Activated CD4-positive, alpha-beta memory T cell treated with anti-CD3 and anti-CD28 coated beads, Interleukin-2, amount 10 ng/mL, durations not matched to agents 7 days and 5 days (primary cell): ENCODE results near the gene SMIM36. TPM values are rescaled to one million over a fixed set of nuclear protein-coding genes. Genes with fewer than 3 reads are reported as not detected.
"Not testable (repeated sequence)": the region's sequence is repeated elsewhere in the genome, so short reads cannot be mapped to it uniquely, and the experiment has no call there.

Experiments
- CTCF ChIA-PET: fragments of 350-600 bp; sonication (Branson Sonifier 250); formaldehyde crosslinking; loops from one replicate; lab custom pipeline; 2021; ENCODE audit warnings: antibody characterized with exemption, inconsistent platforms; lab: Charles Lee
- POLR2A ChIA-PET: fragments of 350-600 bp; sonication (Branson Sonifier 250); formaldehyde crosslinking; loops from one replicate; lab custom pipeline; 2021; ENCODE audit warnings: antibody characterized with exemption; lab: Charles Lee
- DNase-seq: peaks from one replicate; pipeline ENCODE4 v3.0.0-alpha.2; 2020
- H3K27ac Mint-ChIP-seq: one replicate; pipeline ENCODE4 v1.8.0; 2021; ENCODE audit warnings: mild to moderate bottlenecking, mixed read lengths
- H3K27me3 Mint-ChIP-seq: one replicate; pipeline ENCODE4 v1.8.0; 2021; ENCODE audit warnings: mixed read lengths
- H3K36me3 Mint-ChIP-seq: one replicate; pipeline ENCODE4 v1.8.0; 2021; ENCODE audit warnings: low read depth, mixed read lengths
- H3K4me1 Mint-ChIP-seq: one replicate; pipeline ENCODE4 v1.8.0; 2021; ENCODE audit warnings: mixed read lengths
- H3K4me3 Mint-ChIP-seq: one replicate; pipeline ENCODE4 v1.8.0; 2021; ENCODE audit warnings: mild to moderate bottlenecking, mixed read lengths
- H3K9me3 Mint-ChIP-seq: one replicate; pipeline ENCODE4 v1.8.0; 2021; ENCODE audit warnings: mixed read lengths
- total RNA-seq, 2 experiments: library from RNA; stranded (reverse); gene quantifications; one replicate each; pipeline ENCODE4 v1.2.3, GENCODE V29; 2021

SMIM36 gene
- total RNA-seq, 2 experiments from 2014 or later: not detected

- H3K27me3 Mint-ChIP-seq: peaks cover 8% of the 10 kb centered on the region
- no peaks in the 10 kb centered on the region for H3K9me3 Mint-ChIP-seq
- no peak overlapping the region for H3K4me3 Mint-ChIP-seq
- H3K27ac Mint-ChIP-seq: no peak overlapping the region
- POLR2A ChIA-PET: interaction anchor here (1.2 kb wide), 1 partner anchor 10 kb away, joined by 3 read pairs; no protein-coding TSS in a partner anchor
- peaks cover 28% of the 10 kb centered on the region for H3K4me1 Mint-ChIP-seq
- no peaks in the 10 kb centered on the region for H3K36me3 Mint-ChIP-seq
- CTCF ChIA-PET: interaction anchor here (1.1 kb wide), 1 partner anchor 81 kb away, joined by 3 read pairs; no protein-coding TSS in a partner anchor
- no peak for DNase-seq
These were observed 78.1 kb downstream of the SMIM36 start for GRCh38 chr17:55433029-55433628.

- no peak for DNase-seq
- Mint-ChIP-seq H3K4me1 (peaks cover 27% of the 10 kb centered on the region), H3K27ac (no peak overlapping the region), H3K9me3 (no peaks in the 10 kb centered on the region), H3K36me3 (no peaks in the 10 kb centered on the region), H3K4me3 (no peak overlapping the region), H3K27me3 (peaks cover 10% of the 10 kb centered on the region)
- ChIA-PET CTCF (interaction anchor here (1.1 kb wide), 1 partner anchor 82 kb away, joined by 3 read pairs; no protein-coding TSS in a partner anchor), POLR2A (interaction anchor here (1.2 kb wide), 1 partner anchor 11 kb away, joined by 3 read pairs; no protein-coding TSS in a partner anchor)
These were observed 78.8 kb downstream of the SMIM36 start for GRCh38 chr17:55432358-55433028.

GRCh38 chr17:55431914-55432313, 79.3 kb downstream of the SMIM36 start:
- H3K9me3 Mint-ChIP-seq, H3K36me3 Mint-ChIP-seq, CTCF ChIA-PET, H3K4me3 Mint-ChIP-seq, DNase-seq, H3K27ac Mint-ChIP-seq: not testable (repeated sequence)
- H3K27me3 Mint-ChIP-seq: peaks cover 13% of the 10 kb centered on the region
- POLR2A ChIA-PET: interaction anchor here (1.2 kb wide), 2 partner anchors 11 to 12 kb away, joined by 3 read pairs; no protein-coding TSS in a partner anchor
- peaks cover 24% of the 10 kb centered on the region for H3K4me1 Mint-ChIP-seq

- Mint-ChIP-seq H3K27ac (no peak overlapping the region), H3K36me3 (no peaks in the 10 kb centered on the region), H3K4me1 (peaks cover 18% of the 10 kb centered on the region), H3K4me3 (no peak overlapping the region), H3K9me3 (no peaks in the 10 kb centered on the region), H3K27me3 (peaks cover 19% of the 10 kb centered on the region)
- ChIA-PET CTCF (no interaction called here), POLR2A (interaction anchor here (1.2 kb wide), 1 partner anchor 11 kb away, joined by 3 read pairs; no protein-coding TSS in a partner anchor)
- no peak for DNase-seq
These were observed 80.5 kb downstream of the SMIM36 start for GRCh38 chr17:55430541-55431288.

GRCh38 chr17:55427587-55427882, 83.7 kb downstream of the SMIM36 start:
- ChIA-PET POLR2A (no interaction called here), CTCF (no interaction called here)
- H3K36me3 Mint-ChIP-seq: no peaks in the 10 kb centered on the region
- H3K27ac Mint-ChIP-seq: no peak overlapping the region
- H3K4me1 Mint-ChIP-seq: peaks cover 9% of the 10 kb centered on the region
- no peak overlapping the region for H3K4me3 Mint-ChIP-seq
- peaks cover 42% of the 10 kb centered on the region for H3K27me3 Mint-ChIP-seq
- H3K9me3 Mint-ChIP-seq: no peaks in the 10 kb centered on the region
- no peak for DNase-seq

- POLR2A ChIA-PET: no interaction called here
- H3K27me3 Mint-ChIP-seq: peaks cover 44% of the 10 kb centered on the region
- H3K4me3 Mint-ChIP-seq: no peak overlapping the region
- no peak for DNase-seq
- CTCF ChIA-PET: no interaction called here
- H3K9me3 Mint-ChIP-seq: no peaks in the 10 kb centered on the region
- H3K36me3 Mint-ChIP-seq: no peaks in the 10 kb centered on the region
- H3K4me1 Mint-ChIP-seq: peaks cover 8% of the 10 kb centered on the region
- H3K27ac Mint-ChIP-seq: no peak overlapping the region
These were observed 84.2 kb downstream of the SMIM36 start for GRCh38 chr17:55426851-55427586.

GRCh38 chr17:55424893-55425540, 86.2 kb downstream of the SMIM36 start:
- H3K4me1 Mint-ChIP-seq: peaks cover 10% of the 10 kb centered on the region
- no peaks in the 10 kb centered on the region for H3K9me3 Mint-ChIP-seq
- H3K27me3 Mint-ChIP-seq: peaks cover 45% of the 10 kb centered on the region
- H3K27ac Mint-ChIP-seq: no peak overlapping the region
- H3K4me3 Mint-ChIP-seq: no peak overlapping the region
- no peak for DNase-seq
- CTCF ChIA-PET: no interaction called here
- POLR2A ChIA-PET: no interaction called here
- H3K36me3 Mint-ChIP-seq: peaks cover 7% of the 10 kb centered on the region

GRCh38 chr17:55423535-55423934, 87.7 kb downstream of the SMIM36 start:
- CTCF ChIA-PET: no interaction called here
- Mint-ChIP-seq H3K27ac (no peak overlapping the region), H3K4me3 (no peak overlapping the region), H3K36me3 (peaks cover 21% of the 10 kb centered on the region), H3K4me1 (peaks cover 25% of the 10 kb centered on the region), H3K9me3 (no peaks in the 10 kb centered on the region), H3K27me3 (peaks cover 41% of the 10 kb centered on the region)
- no peak for DNase-seq
- POLR2A ChIA-PET: no interaction called here

GRCh38 chr17:55422828-55423164, 88.5 kb downstream of the SMIM36 start:
- peaks cover 25% of the 10 kb centered on the region for H3K36me3 Mint-ChIP-seq
- CTCF ChIA-PET, H3K4me3 Mint-ChIP-seq: not testable (repeated sequence)

GRCh38 chr17:55421179-55421934, 89.9 kb downstream of the SMIM36 start, which contains the start of gene MMD:
Gene MMD, minus strand, starts transcription at chr17:55421835. Its CDS starts 140 bp downstream, at chr17:55421695.
- peaks cover 44% of the 10 kb centered on the region for H3K4me1 Mint-ChIP-seq
- H3K9me3 Mint-ChIP-seq: no peaks in the 10 kb centered on the region
- peak; percentile 31 for DNase-seq

More at GRCh38 chr17:55422828-55423164, 88.5 kb downstream of the SMIM36 start:
- DNase-seq, H3K27ac Mint-ChIP-seq, H3K9me3 Mint-ChIP-seq, POLR2A ChIA-PET: not testable (repeated sequence)
- peaks cover 36% of the 10 kb centered on the region for H3K27me3 Mint-ChIP-seq
- peaks cover 30% of the 10 kb centered on the region for H3K4me1 Mint-ChIP-seq

GRCh38 chr17:55420776-55421178, 90.5 kb downstream of the SMIM36 start:
- peak; percentile 55 for DNase-seq
- CTCF ChIA-PET: interaction anchor here (1.0 kb wide), 1 partner anchor 94 kb away, joined by 4 read pairs; no protein-coding TSS in a partner anchor
- POLR2A ChIA-PET: interaction anchor here (0.8 to 2.5 kb wide), 12 partner anchors 11 to 1557 kb away, joined by 3 to 15 read pairs (median 6); partner anchors contain the start of genes COX11, SCPEP1 and STXBP4
- H3K27me3 Mint-ChIP-seq: peaks cover 26% of the 10 kb centered on the region
- peaks cover 45% of the 10 kb centered on the region for H3K4me1 Mint-ChIP-seq
- H3K4me3 Mint-ChIP-seq: peak overlapping the region; percentile 90
- H3K9me3 Mint-ChIP-seq: no peaks in the 10 kb centered on the region
- H3K27ac Mint-ChIP-seq: peak overlapping the region; percentile 98
- peaks cover 36% of the 10 kb centered on the region for H3K36me3 Mint-ChIP-seq

More at GRCh38 chr17:55421179-55421934, 89.9 kb downstream of the SMIM36 start, which contains the start of gene MMD:
- Mint-ChIP-seq H3K27ac (peak within 1 kb of the TSS; percentile 98), H3K36me3 (peaks cover 36% of the 10 kb centered on the region), H3K4me3 (peak within 1 kb of the TSS; percentile 90), H3K27me3 (peaks cover 27% of the 10 kb centered on the region)
- CTCF ChIA-PET: interaction anchor here (1.0 kb wide), 1 partner anchor 93 kb away, joined by 4 read pairs; no protein-coding TSS in a partner anchor
- POLR2A ChIA-PET: interaction anchor here (0.6 to 2.5 kb wide), 14 partner anchors 12 to 1557 kb away, joined by 3 to 15 read pairs (median 5); partner anchors contain the start of genes COX11, SCPEP1 and STXBP4
